HG02973 (cell line): ENCODE measurements around the gene NEDD9.
A peak's percentile ranks its signal among the peaks of the same experiment; 100 is the strongest.

Experiments
- ATAC-seq: cut with Tn5 transposase; IDR thresholded peaks from one replicate; pipeline ENCODE4 v1.9.1; 2021; ENCODE audit warnings: moderate library complexity; ENCODE audit not compliant: unreplicated experiment

The NEDD9 gene

GRCh38 chr6:11149551-11149950 lies 82.9 kb downstream of the NEDD9 start:
- ATAC-seq: no peak

GRCh38 chr6:11146117-11146826 lies 86.2 kb downstream of the NEDD9 start:
- ATAC-seq: no peak

DNA sequence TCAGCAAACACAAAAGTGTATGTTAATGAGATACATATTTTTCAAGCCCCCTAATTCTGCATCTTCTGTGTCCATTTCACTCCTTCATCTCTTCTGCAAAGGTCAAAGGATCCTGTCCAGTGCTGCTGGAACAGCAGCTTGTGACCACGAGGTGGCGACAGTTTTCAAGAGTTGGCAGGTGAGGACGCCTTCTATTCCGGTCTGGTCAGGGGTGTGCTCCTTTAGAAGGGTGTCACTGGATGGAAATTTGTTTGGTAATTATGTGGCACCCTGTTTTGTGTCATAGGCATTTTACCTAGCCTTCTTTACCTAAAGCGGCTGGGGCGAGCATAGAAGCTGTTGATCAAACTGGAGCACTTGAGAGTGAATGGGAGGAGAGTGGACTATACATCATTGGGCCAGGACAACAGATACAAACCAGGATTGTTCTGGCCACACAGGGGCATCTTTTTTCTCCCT lies 88.0 kb downstream of the NEDD9 start:
- ATAC-seq: peak; percentile 66

DNA sequence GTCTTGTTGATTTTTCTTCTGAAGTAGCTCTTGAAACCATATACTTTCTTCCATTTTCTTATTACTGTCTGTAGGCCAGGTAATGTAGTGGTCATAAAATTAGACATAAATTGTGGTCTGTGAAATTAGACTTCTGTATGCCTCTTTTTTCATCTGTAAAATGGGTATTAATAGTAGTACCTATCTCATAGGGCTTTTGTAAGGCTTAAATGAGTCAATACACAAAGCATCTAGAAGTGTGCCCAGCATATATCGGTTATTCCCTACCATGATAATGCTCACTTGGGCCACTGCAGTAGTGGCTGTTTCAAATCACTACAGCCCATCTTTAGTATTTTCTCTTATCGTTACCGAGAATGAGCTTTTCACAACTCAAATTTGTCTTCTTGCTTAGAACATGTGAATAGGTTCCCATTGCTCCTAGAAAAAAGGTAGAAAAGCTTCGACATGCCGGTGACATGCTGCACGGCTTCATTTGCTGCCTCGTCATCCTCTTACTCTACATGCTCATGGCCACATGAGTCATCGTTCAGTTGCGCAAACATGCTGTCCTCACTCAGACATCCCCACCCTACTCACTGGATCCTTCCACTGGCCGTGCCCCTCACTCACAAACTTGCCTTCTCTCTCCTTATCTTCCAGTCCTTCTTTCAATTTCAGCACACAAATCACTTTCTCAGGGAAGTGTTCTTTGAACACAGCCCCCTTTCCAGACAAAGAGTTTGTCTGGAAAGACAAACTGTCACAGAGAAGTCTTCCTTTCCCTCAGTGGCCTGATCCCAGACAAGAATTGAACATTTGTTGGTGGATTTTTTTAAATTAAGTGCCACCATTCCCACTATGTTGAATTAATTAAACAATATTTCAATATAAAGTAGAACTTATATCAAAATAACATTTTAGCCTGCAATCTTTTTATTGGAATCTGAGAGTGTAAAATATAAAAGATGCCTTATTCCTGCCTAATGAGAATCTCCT lies 88.8 kb downstream of the NEDD9 start:
- ATAC-seq: no peak

DNA sequence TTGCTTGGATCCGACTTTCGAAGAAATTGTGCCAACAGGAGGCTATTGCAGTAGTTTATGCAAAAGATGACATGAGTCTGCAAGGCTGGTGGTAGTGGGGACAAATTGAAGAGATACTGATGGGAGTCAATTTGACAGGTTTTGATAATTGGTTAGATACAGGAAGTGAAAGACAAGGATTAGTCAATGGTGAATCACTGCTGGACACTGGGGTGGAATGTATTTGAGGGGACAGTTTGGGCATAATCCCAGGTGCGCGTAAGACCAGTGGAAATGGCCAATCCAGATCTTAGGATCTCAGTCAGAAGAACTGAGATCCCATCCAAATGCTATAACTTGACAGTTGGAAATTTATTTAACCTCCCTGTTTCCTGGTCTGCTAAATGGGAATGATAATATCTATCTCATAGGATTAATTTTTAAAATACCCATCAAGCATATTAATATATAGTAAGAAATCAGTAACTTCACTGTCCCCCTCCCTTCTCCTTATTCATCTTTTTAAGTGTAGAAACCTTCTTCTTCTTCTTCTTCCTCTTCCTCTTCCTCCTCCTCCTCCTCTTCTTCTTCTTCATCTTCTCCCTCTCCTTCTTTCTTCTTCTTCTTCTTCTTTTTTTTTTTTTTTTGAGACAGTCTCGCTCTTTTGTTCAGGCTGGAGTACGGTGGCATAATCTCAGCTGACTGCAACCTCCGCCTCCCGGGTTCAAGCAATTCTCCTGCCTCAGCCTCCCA lies 90.0 kb downstream of the NEDD9 start:
- no peak for ATAC-seq

DNA sequence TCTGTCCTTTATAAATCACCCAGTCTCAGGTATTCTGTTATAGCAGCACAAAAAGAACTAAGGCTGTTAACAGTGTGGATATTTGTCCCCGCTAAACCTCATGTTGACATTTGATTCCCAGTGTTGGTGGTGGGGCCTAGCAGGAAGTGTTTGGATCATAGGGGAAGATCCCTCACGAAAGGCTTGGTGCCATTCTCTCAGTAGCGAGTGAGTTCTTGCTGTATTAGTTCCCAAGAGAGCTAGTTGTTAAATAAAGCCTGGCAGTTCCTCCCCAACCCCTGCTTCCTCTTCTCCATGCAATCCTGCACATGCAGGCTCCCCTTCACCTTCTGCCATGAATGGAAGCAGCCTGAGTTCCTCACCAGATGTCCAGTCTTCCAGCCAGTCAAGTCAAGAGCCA lies 91.2 kb downstream of the NEDD9 start:
- ATAC-seq: no peak

DNA sequence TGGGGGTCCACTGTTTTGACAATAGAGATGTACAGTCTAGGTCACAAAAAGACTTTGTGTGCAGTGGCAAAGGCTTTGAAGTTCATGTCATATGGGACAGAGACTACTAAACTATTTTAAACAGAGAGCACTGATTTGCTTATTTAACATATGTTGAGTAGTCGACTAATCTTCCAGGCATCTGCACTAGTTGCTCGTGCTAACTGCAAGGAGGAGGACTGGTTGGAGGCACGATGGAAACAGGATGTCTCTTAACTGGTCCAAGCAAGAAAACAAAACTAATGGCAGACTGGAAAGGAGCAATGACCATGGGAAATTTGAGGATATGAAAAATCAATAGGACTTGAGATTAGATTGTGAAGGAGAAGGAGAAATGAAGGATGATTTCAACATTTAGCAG lies 92.4 kb downstream of the NEDD9 start:
- no peak for ATAC-seq

DNA sequence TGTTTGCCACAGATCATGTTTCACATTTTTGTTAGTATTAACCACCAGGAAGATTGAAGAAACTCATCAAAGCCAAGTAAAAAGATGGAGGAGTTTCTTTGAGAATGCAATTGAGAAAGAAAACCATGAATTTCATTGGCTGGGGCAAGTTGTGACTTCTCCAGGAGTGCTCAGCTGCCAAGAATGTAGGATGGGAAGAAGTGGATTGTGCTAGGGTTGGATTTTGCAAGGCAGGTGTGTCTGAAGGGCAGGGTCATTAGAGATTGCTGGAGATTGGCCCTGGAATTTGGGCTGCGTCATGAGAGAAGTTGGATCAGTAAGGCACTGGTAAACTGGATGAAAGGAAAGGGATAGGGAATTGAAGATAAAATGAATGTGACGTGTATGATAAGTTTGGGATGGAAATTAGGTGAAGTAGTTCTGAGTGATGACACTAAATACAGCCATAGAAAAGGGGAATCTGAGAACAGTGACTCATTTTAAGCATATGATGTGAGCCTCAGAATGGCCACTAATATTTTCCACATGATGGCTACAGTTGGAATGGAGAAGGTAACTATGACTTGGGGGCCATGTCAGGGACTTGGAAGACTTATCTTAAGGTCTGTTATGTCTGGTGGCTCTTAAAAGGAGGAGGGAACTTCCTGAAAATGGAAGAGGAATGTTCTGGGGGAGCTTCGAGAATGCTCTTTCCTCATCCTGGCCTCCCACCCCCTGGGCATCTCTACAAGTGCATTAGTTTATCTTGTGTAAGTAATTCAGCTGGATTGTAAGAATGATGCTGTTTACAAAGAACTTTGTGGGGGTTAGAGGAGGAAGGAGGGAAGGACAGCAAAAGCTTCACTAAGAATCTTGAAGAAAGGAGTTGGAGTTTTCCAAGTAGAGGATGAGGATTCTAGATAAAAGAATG lies 93.2 kb downstream of the NEDD9 start:
- no peak for ATAC-seq

- no peak for ATAC-seq
These were observed 95.7 kb downstream of the NEDD9 start for GRCh38 chr6:11136809-11137208.
